Panc1 (cell line): ENCODE measurements around the gene CHI3L1. TPM values are rescaled to one million over a fixed set of nuclear protein-coding genes. Genes with fewer than 3 reads are reported as not detected.

ENCODE experiments used
- ATAC-seq: fragments of 200-7000 bp; cut with Tn5 transposase; 2 replicates; pipeline ENCODE4 v1.9.1; 2020; ENCODE audit warnings: mild to moderate bottlenecking, moderate library complexity
- BruUV-seq: library from RNA; stranded (reverse); fragments of 400-500 nt; replicated peaks from 2 replicates; lab custom pipeline; 2021; lab: Mats Ljungman, UMichigan
- CTCF ChIA-PET: fragments of 300-600 bp; sonication (Branson Sonifier 250); formaldehyde crosslinking; loops from one replicate; lab custom pipeline; 2022; ENCODE audit warnings: antibody characterized with exemption; lab: Charles Lee
- POLR2A ChIA-PET: fragments of 300-600 bp; sonication (Branson Sonifier 250); formaldehyde crosslinking; loops from one replicate; lab custom pipeline; 2022; ENCODE audit warnings: antibody characterized with exemption; lab: Charles Lee
- DNase-seq: peaks from one replicate; pipeline ENCODE4 v3.0.0-alpha.2; 2010; ENCODE audit warnings: low read depth, low spot score
- H3K27ac ChIP-seq: 2 replicates; pipeline ENCODE4 v1.5.1; 2011; ENCODE audit warnings: mild to moderate bottlenecking, low read length, inconsistent platforms
- H3K27me3 ChIP-seq: fragments of 200-500 bp; sonication (Bioruptor generic); 2 replicates; pipeline ENCODE4 v1.6.0; 2014; ENCODE audit warnings: low read length, inconsistent platforms; ENCODE audit not compliant: control insufficient read depth, insufficient read depth
- H3K36me3 ChIP-seq: fragments of 200-500 bp; sonication (Bioruptor generic); 2 replicates; pipeline ENCODE4 v1.5.1; 2014; ENCODE audit warnings: inconsistent platforms, mild to moderate bottlenecking, low read length, moderate library complexity; ENCODE audit not compliant: control insufficient read depth, insufficient read depth
- H3K4me1 ChIP-seq: 2 replicates; pipeline ENCODE4 v1.5.1; 2011; ENCODE audit warnings: inconsistent platforms, mild to moderate bottlenecking, low read length, moderate library complexity; ENCODE audit not compliant: control insufficient read depth, insufficient read depth
- H3K4me3 ChIP-seq, 2 experiments: 2 replicates each; pipeline ENCODE4 v1.5.1; 2011 to 2012; ENCODE audit warnings: low read depth in 2 of 2, low read length in 2 of 2, mild to moderate bottlenecking in 2 of 2, inconsistent platforms in 1 of 2, moderate library complexity in 1 of 2
- H3K9me3 ChIP-seq: fragments of 200-500 bp; sonication (Bioruptor generic); 2 replicates; pipeline ENCODE4 v1.5.1; 2014; ENCODE audit warnings: low read depth, mild to moderate bottlenecking, inconsistent platforms, low read length, moderate library complexity; ENCODE audit not compliant: control insufficient read depth, insufficient read depth
- CTCF ChIP-seq: fragments of 450-650 bp; IDR thresholded peaks from 2 replicates; pipeline ENCODE4 v1.5.1; 2017; ENCODE audit warnings: mild to moderate bottlenecking
- POLR2AphosphoS5 ChIP-seq: IDR thresholded peaks from 2 replicates; pipeline ENCODE4 v1.6.1; 2012; ENCODE audit warnings: mild to moderate bottlenecking, low read depth, low read length, moderate library complexity
- REST ChIP-seq, 2 experiments: IDR thresholded peaks; 2 replicates each; pipeline ENCODE4 v1.6.1; 2011 to 2012; ENCODE audit warnings: low read depth in 2 of 2, control low read depth in 1 of 2, low read length in 1 of 2, mild to moderate bottlenecking in 1 of 2, moderate library complexity in 1 of 2; ENCODE audit not compliant: insufficient read depth in 1 of 2
- SIN3A ChIP-seq: IDR thresholded peaks from 2 replicates; pipeline ENCODE4 v1.6.1; 2012; ENCODE audit warnings: low read depth, mild to moderate bottlenecking, low read length, moderate library complexity, borderline replicate concordance; ENCODE audit not compliant: insufficient read depth
- TCF7L2 ChIP-seq: IDR thresholded peaks from 2 replicates; pipeline ENCODE4 v1.6.1; 2011; ENCODE audit warnings: mild to moderate bottlenecking, low read depth, low read length, inconsistent platforms
- in situ Hi-C: cut with HindIII; loops from 2 replicates; pipeline ENCODE4 v1.10.0; 2016; ENCODE audit warnings: low sequenced_read_pairs, low pct_unique_long_range_greater_than_20kb
- intact Hi-C: fragments of 100-400 bp; cut with micrococcal nuclease; formaldehyde crosslinking; loops from one replicate; pipeline ENCODE4 v1.10.0; 2022; ENCODE audit not compliant: unreplicated experiment
- total RNA-seq: library from RNA; stranded (reverse); gene quantifications from one replicate; pipeline ENCODE4 v1.2.1, GENCODE V29; 2021; ENCODE audit not compliant: unreplicated experiment

Gene CHI3L1
- total RNA-seq, 1 experiment from 2014 or later = 0.10 TPM

DNA sequence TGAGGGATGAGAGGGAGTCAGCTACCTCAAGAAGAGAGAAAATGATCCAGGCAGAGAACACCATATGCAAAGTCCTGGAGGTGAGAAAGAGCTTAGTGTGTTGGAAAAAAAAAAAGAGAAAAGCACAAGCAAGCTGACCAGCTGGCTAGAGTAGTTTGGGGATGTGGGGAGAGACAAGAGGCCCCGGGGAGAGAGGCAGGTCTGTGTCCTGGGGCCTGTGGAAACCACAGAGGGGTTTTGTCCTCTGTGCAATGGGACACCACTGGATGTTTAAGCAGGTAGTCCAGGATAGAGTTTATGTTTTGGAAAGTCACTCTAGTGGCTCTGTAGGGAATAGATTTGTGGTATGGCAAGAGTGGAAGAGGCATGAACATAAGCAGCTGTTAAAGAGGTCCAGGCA lies 14.4 kb upstream of the CHI3L1 start:
- Histone ChIP-seq H3K27me3 (peaks cover 6% of the 10 kb centered on the region; the same call in 1 of the 2 replicates), H3K9me3 (no peaks in the 10 kb centered on the region), H3K4me1 (no peaks in the 10 kb centered on the region), H3K36me3 (no peaks in the 10 kb centered on the region), H3K4me3 (no peak overlapping the region), H3K27ac (no peak overlapping the region)
- DNase-seq (no peak), ATAC-seq (no peak)
- in situ Hi-C loops = no loop called here
- CTCF ChIA-PET = interaction anchor here (0.8 kb wide), 1 partner anchor 15 kb away, joined by 3 read pairs; no protein-coding TSS in a partner anchor
- POLR2A ChIA-PET = no interaction called here
- intact Hi-C loops = no loop called here
- TF ChIP-seq SIN3A (no peak), TCF7L2 (no peak), POLR2AphosphoS5 (no peak), CTCF (no peak), REST (IDR thresholded peaks at IDR 0.05; ENCODE audit: insufficient read depth in 1 of 2, low read depth in 2 of 2, low read length in 1 of 2) (no peak)
- no TSS peak for BruUV-seq

DNA sequence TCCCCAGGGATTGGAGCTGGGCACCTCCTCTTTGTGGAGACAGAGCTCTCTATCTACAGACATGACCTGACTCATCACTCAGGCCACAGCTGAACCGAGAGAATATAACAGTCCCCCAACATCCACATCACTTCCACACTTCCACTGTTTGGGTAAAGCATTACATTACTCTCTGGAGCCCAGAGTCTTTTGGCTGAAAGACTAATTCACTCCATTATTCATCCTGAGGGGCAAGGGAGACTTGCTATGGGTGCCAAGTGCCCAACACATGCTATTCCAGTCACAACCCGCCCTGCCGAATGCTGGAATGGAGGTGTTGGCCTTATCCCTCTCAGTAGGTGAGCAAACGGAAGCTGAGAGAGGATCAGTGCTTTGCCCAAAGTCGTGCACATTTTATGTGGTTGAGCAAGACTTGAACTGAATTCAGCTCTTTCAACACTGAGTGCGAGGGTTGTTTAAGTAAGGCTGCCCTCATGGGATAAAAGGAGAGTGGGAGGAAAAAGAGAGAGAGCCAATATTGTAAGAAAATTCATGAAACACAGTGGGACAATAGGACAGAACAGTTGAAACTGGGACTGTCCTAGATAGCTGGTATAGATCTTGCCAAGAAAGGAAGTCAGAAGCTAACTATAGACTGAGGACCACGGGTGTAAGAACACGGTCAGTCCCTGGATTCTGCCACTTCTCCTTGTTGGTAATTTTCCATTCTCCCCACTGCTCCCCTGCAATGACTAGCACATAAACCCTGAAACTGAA lies 13.5 kb upstream of the CHI3L1 start:
- CTCF ChIA-PET = interaction anchor here (0.8 kb wide), 1 partner anchor 15 kb away, joined by 3 read pairs; no protein-coding TSS in a partner anchor
- ATAC-seq = no peak
- no peaks in the 10 kb centered on the region for H3K36me3 ChIP-seq
- H3K27ac ChIP-seq = no peak overlapping the region
- DNase-seq = no peak
- TF ChIP-seq SIN3A = no peak
- no peak for TF ChIP-seq CTCF
- no peak for TF ChIP-seq TCF7L2
- no peak for TF ChIP-seq POLR2AphosphoS5
- no peak for TF ChIP-seq REST (IDR thresholded peaks at IDR 0.05; ENCODE audit: insufficient read depth in 1 of 2, low read depth in 2 of 2, low read length in 1 of 2)
- H3K4me3 ChIP-seq = no peak overlapping the region
- peaks cover 6% of the 10 kb centered on the region; the same call in 1 of the 2 replicates for H3K27me3 ChIP-seq
- in situ Hi-C loops (no loop called here), intact Hi-C loops (no loop called here)
- POLR2A ChIA-PET = no interaction called here
- H3K9me3 ChIP-seq = no peaks in the 10 kb centered on the region
- H3K4me1 ChIP-seq = no peaks in the 10 kb centered on the region
- no TSS peak for BruUV-seq
